Measurements from ENCODE around the gene AHNAK2. TPM values are rescaled to one million over a fixed set of nuclear protein-coding genes. Genes with fewer than 3 reads are reported as not detected.
"Not testable (repeated sequence)": the region's sequence is repeated elsewhere in the genome, so short reads cannot be mapped to it uniquely, and the experiment has no call there.

The AHNAK2 gene
- total and polyA plus RNA-seq, 4 donors, result 36.1 to 102 (median 37.9) TPM

DNA sequence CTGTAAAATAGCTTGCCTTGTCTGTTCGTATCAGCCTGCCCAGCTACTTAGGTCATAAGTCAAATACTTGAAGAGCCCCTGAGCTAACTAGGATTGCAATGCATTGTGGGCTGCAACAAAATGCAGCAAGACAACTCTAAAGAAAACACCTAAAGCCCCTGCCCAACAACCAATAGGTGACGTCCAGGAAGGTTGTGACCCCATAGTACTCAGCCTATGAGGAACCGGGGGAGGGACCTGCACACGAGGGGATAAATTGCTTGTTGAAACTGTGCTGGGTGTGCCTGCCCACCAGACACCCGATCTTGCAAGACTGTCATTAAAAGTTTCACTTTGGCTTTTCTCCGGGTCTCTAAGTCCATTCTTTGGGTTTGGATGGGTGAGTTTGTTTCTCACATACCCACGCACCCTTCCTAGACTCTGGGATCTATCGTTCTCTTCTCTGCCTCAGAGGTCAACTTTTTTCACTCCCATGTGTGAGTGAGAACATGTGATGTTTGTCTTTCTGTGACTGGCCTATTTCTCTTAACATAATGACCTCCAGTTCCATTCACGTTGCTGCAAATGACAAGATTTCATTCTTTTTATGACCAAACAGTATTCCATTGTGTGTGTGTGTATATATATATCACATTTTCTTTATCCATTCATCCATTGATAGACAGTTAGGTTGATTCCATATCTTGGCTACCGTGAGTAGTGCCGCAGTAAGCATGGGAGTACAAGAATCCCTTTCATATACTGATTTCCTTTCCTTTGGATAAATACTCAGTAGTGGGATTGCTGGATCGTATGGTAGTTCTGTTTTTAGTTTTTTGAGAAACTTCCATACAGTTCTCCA lies 58.8 kb downstream of the AHNAK2 start:
- 83% methylated on average over 3 of the region's 12 CpGs for WGBS (ENCODE audit: insufficient coverage)
- not testable (repeated sequence) for H3K27ac ChIP-seq (ENCODE audit: low read depth, low read length); DNase-seq (ENCODE audit: low read depth in 4 of 6, low spot score in 6 of 6); H3K4me1 ChIP-seq (ENCODE audit: control insufficient read depth, insufficient read depth, low read length); H3K9me3 ChIP-seq (ENCODE audit: control insufficient read depth, insufficient read depth, low read length); H3K36me3 ChIP-seq (ENCODE audit: control insufficient read depth, insufficient read depth, low read length); H3K27me3 ChIP-seq (ENCODE audit: control insufficient read depth, insufficient read depth, low read length); H3K4me3 ChIP-seq (ENCODE audit: low read depth, low read length)

- 91% methylated on average over 3 of the region's 4 CpGs for WGBS (ENCODE audit: insufficient coverage)
- Histone ChIP-seq H3K4me1 (ENCODE audit: control insufficient read depth, insufficient read depth, low read length) (no peaks in the 10 kb centered on the region), H3K27ac (ENCODE audit: low read depth, low read length) (no peak overlapping the region), H3K9me3 (ENCODE audit: control insufficient read depth, insufficient read depth, low read length) (no peaks in the 10 kb centered on the region), H3K36me3 (ENCODE audit: control insufficient read depth, insufficient read depth, low read length) (no peaks in the 10 kb centered on the region), H3K4me3 (ENCODE audit: low read depth, low read length) (no peak overlapping the region), H3K27me3 (ENCODE audit: control insufficient read depth, insufficient read depth, low read length) (peaks cover 2% of the 10 kb centered on the region)
- no peak for DNase-seq (ENCODE audit: low read depth in 4 of 6, low spot score in 6 of 6)
Observed at GRCh38 chr14:104917993-104918392, 60.2 kb downstream of the AHNAK2 start.

DNA sequence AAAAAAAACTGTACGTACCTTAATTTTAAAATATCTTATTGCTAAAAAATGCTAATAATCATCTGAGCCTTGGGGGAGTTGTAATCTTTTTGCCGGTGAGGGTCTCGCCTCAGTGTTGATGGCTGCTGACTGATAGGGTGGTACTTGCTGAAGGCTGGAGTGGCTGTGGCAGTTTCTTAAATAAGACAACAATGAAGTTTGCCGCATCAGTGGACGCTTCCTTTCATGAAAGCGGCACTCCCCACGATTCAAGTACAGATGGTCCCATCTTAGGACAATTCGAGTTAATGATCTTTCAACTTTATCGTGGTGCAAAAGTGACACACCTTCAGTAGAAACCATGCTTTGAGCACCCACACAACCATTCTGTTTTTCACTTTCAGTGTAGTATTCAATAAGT lies 61.1 kb downstream of the AHNAK2 start:
- 45% methylated on average over 6 of the region's 9 CpGs for WGBS (ENCODE audit: insufficient coverage)
- DNase-seq (ENCODE audit: low read depth in 4 of 6, low spot score in 6 of 6), result no peak
- Histone ChIP-seq H3K27ac (ENCODE audit: low read depth, low read length) (no peak overlapping the region), H3K9me3 (ENCODE audit: control insufficient read depth, insufficient read depth, low read length) (peaks cover 2% of the 10 kb centered on the region), H3K4me3 (ENCODE audit: low read depth, low read length) (no peak overlapping the region), H3K4me1 (ENCODE audit: control insufficient read depth, insufficient read depth, low read length) (no peaks in the 10 kb centered on the region), H3K27me3 (ENCODE audit: control insufficient read depth, insufficient read depth, low read length) (peaks cover 2% of the 10 kb centered on the region), H3K36me3 (ENCODE audit: control insufficient read depth, insufficient read depth, low read length) (no peaks in the 10 kb centered on the region)

DNA sequence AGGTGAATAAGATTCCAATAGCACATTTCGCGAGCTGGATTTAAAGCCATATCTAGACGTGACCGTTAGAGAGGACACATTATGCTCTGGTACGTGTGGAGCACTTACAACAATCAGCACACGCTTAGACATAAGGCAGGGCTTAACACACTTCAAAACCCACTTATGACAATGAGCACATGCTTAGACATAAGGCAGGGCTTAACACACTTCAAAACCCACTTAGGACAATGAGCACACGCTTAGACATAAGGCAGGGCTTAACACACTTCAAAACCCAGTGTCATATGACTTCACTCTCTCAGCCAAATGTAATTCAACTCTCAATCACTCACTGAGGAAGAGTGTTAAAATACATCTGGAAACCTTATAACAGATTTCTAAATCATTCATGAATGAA lies 64.7 kb downstream of the AHNAK2 start:
- Histone ChIP-seq H3K9me3 (ENCODE audit: control insufficient read depth, insufficient read depth, low read length) (peaks cover 2% of the 10 kb centered on the region), H3K27ac (ENCODE audit: low read depth, low read length) (no peak overlapping the region), H3K4me1 (ENCODE audit: control insufficient read depth, insufficient read depth, low read length) (no peaks in the 10 kb centered on the region), H3K27me3 (ENCODE audit: control insufficient read depth, insufficient read depth, low read length) (peaks cover 2% of the 10 kb centered on the region), H3K4me3 (ENCODE audit: low read depth, low read length) (no peak overlapping the region), H3K36me3 (ENCODE audit: control insufficient read depth, insufficient read depth, low read length) (no peaks in the 10 kb centered on the region)
- WGBS (ENCODE audit: insufficient coverage), result 78% methylated on average over 6 of the region's 7 CpGs
- no peak for DNase-seq (ENCODE audit: low read depth in 4 of 6, low spot score in 6 of 6)

DNA sequence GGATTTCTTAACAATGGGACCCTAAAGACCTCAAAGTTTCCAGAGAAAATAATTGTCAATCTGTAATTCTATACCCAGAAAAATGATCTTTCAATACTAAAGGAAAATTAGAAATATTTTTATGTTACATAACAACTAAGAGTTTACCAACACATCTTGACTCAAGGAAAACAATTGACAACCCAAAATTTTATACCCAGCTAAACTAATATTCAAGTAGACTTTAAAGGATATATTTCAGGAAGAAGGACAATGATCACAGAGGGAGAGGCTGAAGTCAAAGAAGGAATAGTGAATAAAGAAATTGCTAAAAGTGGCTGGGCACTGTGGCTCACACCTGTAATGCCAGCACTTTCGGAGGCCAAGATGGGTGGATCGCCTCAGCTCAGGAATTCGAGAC lies 66.1 kb downstream of the AHNAK2 start:
- peaks cover 2% of the 10 kb centered on the region for H3K9me3 ChIP-seq (ENCODE audit: control insufficient read depth, insufficient read depth, low read length)
- no peak overlapping the region for H3K4me3 ChIP-seq (ENCODE audit: low read depth, low read length)
- no peak for DNase-seq (ENCODE audit: low read depth in 4 of 6, low spot score in 6 of 6)
- H3K27ac ChIP-seq (ENCODE audit: low read depth, low read length), result no peak overlapping the region
- peaks cover 3% of the 10 kb centered on the region for H3K27me3 ChIP-seq (ENCODE audit: control insufficient read depth, insufficient read depth, low read length)
- H3K4me1 ChIP-seq (ENCODE audit: control insufficient read depth, insufficient read depth, low read length), result no peaks in the 10 kb centered on the region
- no peaks in the 10 kb centered on the region for H3K36me3 ChIP-seq (ENCODE audit: control insufficient read depth, insufficient read depth, low read length)
- WGBS (ENCODE audit: insufficient coverage), result no CpG with 5 or more reads among the region's 3 CpGs

- H3K27ac ChIP-seq (ENCODE audit: low read depth, low read length), result no peak overlapping the region
- no peak overlapping the region for H3K4me3 ChIP-seq (ENCODE audit: low read depth, low read length)
- H3K4me1 ChIP-seq (ENCODE audit: control insufficient read depth, insufficient read depth, low read length), result no peaks in the 10 kb centered on the region
- H3K9me3 ChIP-seq (ENCODE audit: control insufficient read depth, insufficient read depth, low read length), result peaks cover 2% of the 10 kb centered on the region
- no peaks in the 10 kb centered on the region for H3K36me3 ChIP-seq (ENCODE audit: control insufficient read depth, insufficient read depth, low read length)
- H3K27me3 ChIP-seq (ENCODE audit: control insufficient read depth, insufficient read depth, low read length), result peaks cover 3% of the 10 kb centered on the region
- DNase-seq (ENCODE audit: low read depth in 4 of 6, low spot score in 6 of 6), result no peak
- no CpG with 5 or more reads among the region's 1 CpG for WGBS (ENCODE audit: insufficient coverage)
Observed at GRCh38 chr14:104908303-104908702, 69.9 kb downstream of the AHNAK2 start.

DNA sequence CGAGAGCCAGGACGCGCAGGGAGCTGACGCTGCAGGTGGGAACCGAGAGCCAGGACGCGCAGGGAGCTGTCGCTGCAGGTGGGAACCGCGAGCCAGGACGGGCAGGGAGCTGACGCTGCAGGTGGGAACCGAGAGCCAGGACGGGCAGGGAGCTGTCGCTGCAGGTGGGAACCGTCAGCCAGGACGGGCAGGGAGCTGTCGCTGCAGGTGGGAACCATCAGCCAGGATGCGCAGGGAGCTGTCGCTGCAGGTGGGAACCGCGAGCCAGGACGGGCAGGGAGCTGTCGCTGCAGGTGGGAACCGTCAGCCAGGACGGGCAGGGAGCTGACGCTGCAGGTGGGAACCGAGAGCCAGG lies 72.6 kb downstream of the AHNAK2 start:
- not testable (repeated sequence) for H3K36me3 ChIP-seq (ENCODE audit: control insufficient read depth, insufficient read depth, low read length); H3K27ac ChIP-seq (ENCODE audit: low read depth, low read length)

DNA sequence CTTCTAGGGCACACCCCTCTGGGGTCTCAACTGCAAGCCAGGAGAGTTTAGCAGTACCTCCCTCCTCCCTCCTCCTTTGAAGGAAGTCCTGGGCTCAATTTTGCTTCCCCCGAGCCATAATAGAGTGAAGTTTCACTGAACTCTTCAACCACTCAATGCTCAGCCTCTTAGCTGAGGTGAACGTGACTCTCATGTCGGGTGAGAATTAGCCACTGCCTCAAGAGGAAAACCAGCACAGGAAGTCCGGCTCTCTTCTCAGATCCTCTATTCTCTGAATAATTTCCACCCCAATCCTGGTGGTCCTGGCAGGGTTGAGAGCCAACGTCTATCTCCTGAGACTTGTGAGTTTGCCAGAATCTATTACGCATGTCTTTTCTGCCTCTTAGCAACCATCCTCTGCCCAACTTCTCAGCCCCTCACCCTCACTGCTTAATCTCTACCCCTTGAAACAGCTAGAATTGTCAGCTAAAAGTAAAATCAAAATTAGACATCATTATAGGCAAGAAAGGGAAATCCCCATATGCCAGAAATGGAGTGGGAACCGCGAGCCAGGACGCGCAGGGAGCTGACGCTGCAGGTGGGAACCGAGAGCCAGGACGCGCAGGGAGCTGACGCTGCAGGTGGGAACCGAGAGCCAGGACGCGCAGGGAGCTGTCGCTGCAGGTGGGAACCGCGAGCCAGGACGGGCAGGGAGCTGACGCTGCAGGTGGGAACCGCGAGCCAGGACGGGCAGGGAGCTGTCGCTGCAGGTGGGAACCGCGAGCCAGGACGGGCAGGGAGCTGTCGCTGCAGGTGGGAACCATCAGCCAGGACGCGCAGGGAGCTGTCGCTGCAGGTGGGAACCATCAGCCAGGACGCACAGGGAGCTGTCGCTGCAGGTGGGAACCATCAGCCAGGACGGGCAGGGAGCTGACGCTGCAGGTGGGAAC lies 73.3 kb downstream of the AHNAK2 start:
- H3K36me3 ChIP-seq (ENCODE audit: control insufficient read depth, insufficient read depth, low read length), result not testable (repeated sequence)
- WGBS (ENCODE audit: insufficient coverage), result 60% methylated on average over 32 of the region's 38 CpGs

More for the DNA sequence above, 72.6 kb downstream of the AHNAK2 start:
- not testable (repeated sequence) for DNase-seq (ENCODE audit: low read depth in 4 of 6, low spot score in 6 of 6); H3K4me1 ChIP-seq (ENCODE audit: control insufficient read depth, insufficient read depth, low read length); H3K9me3 ChIP-seq (ENCODE audit: control insufficient read depth, insufficient read depth, low read length); H3K27me3 ChIP-seq (ENCODE audit: control insufficient read depth, insufficient read depth, low read length); H3K4me3 ChIP-seq (ENCODE audit: low read depth, low read length)
- 67% methylated on average over 24 of the region's 28 CpGs for WGBS (ENCODE audit: insufficient coverage)

GRCh38 chr14:104903990-104904389 lies 74.2 kb downstream of the AHNAK2 start:
- Histone ChIP-seq H3K9me3 (ENCODE audit: control insufficient read depth, insufficient read depth, low read length) (no peaks in the 10 kb centered on the region), H3K36me3 (ENCODE audit: control insufficient read depth, insufficient read depth, low read length) (no peaks in the 10 kb centered on the region), H3K27me3 (ENCODE audit: control insufficient read depth, insufficient read depth, low read length) (peaks cover 3% of the 10 kb centered on the region), H3K4me3 (ENCODE audit: low read depth, low read length) (no peak overlapping the region), H3K27ac (ENCODE audit: low read depth, low read length) (no peak overlapping the region), H3K4me1 (ENCODE audit: control insufficient read depth, insufficient read depth, low read length) (no peaks in the 10 kb centered on the region)
- no CpG with 5 or more reads among the region's 7 CpGs for WGBS (ENCODE audit: insufficient coverage)
- no peak for DNase-seq (ENCODE audit: low read depth in 4 of 6, low spot score in 6 of 6)

More for the DNA sequence above, 73.3 kb downstream of the AHNAK2 start:
- not testable (repeated sequence) for H3K27ac ChIP-seq (ENCODE audit: low read depth, low read length); H3K9me3 ChIP-seq (ENCODE audit: control insufficient read depth, insufficient read depth, low read length); DNase-seq (ENCODE audit: low read depth in 4 of 6, low spot score in 6 of 6); H3K27me3 ChIP-seq (ENCODE audit: control insufficient read depth, insufficient read depth, low read length); H3K4me1 ChIP-seq (ENCODE audit: control insufficient read depth, insufficient read depth, low read length); H3K4me3 ChIP-seq (ENCODE audit: low read depth, low read length)
